ENCODE measurements around the gene CDH5.

The CDH5 gene

GRCh38 chr16:66346221-66346620 lies 20.3 kb upstream of the CDH5 start:
- Histone ChIP-seq H3K36me3 (replicated peaks) (no peaks in the 10 kb centered on the region), H3K4me3 (ENCODE audit: low read depth, low read length) (no peak overlapping the region), H3K27me3 (replicated peaks) (peaks cover 8% of the 10 kb centered on the region), H3K27ac (no peak overlapping the region)
- in situ Hi-C loops (cut with HindIII; ENCODE audit: low pct_ligation_motif_present, low sequenced_read_pairs), result no loop called here
- no peak for TF ChIP-seq CTCF (IDR thresholded peaks at IDR 0.05; ENCODE audit: low read depth, low read length, missing control alignments)
- DNase-seq, result no peak

- DNase-seq, result no peak
- TF ChIP-seq CTCF (IDR thresholded peaks at IDR 0.05; ENCODE audit: low read depth, low read length, missing control alignments), result no peak
- Histone ChIP-seq H3K27ac (no peak overlapping the region), H3K4me3 (ENCODE audit: low read depth, low read length) (no peak overlapping the region), H3K36me3 (replicated peaks) (no peaks in the 10 kb centered on the region), H3K27me3 (replicated peaks) (peaks cover 10% of the 10 kb centered on the region)
- in situ Hi-C loops (cut with HindIII; ENCODE audit: low pct_ligation_motif_present, low sequenced_read_pairs), result no loop called here
Measured at GRCh38 chr16:66352304-66352703, 14.2 kb upstream of the CDH5 start.

- no peaks in the 10 kb centered on the region for H3K36me3 ChIP-seq (replicated peaks)
- in situ Hi-C loops (cut with HindIII; ENCODE audit: low pct_ligation_motif_present, low sequenced_read_pairs), result no loop called here
- peaks cover 10% of the 10 kb centered on the region for H3K27me3 ChIP-seq (replicated peaks)
- TF ChIP-seq CTCF (IDR thresholded peaks at IDR 0.05; ENCODE audit: low read depth, low read length, missing control alignments), result no peak
- no peak for DNase-seq
- no peak overlapping the region for H3K4me3 ChIP-seq (ENCODE audit: low read depth, low read length)
- H3K27ac ChIP-seq, result no peak overlapping the region
Measured at GRCh38 chr16:66353055-66353454, 13.4 kb upstream of the CDH5 start.

GRCh38 chr16:66354034-66354909 lies 12.2 kb upstream of the CDH5 start:
- H3K27me3 ChIP-seq (replicated peaks), result peaks cover 10% of the 10 kb centered on the region
- no peaks in the 10 kb centered on the region for H3K36me3 ChIP-seq (replicated peaks)
- in situ Hi-C loops (cut with HindIII; ENCODE audit: low pct_ligation_motif_present, low sequenced_read_pairs), result no loop called here
- H3K27ac ChIP-seq, result no peak overlapping the region
- TF ChIP-seq CTCF (IDR thresholded peaks at IDR 0.05; ENCODE audit: low read depth, low read length, missing control alignments), result no peak
- H3K4me3 ChIP-seq (ENCODE audit: low read depth, low read length), result no peak overlapping the region
- no peak for DNase-seq

- H3K4me3 ChIP-seq (ENCODE audit: low read depth, low read length), result no peak overlapping the region
- no peak overlapping the region for H3K27ac ChIP-seq
- in situ Hi-C loops (cut with HindIII; ENCODE audit: low pct_ligation_motif_present, low sequenced_read_pairs), result no loop called here
- no peaks in the 10 kb centered on the region for H3K36me3 ChIP-seq (replicated peaks)
- H3K27me3 ChIP-seq (replicated peaks), result peaks cover 8% of the 10 kb centered on the region
- TF ChIP-seq CTCF (IDR thresholded peaks at IDR 0.05; ENCODE audit: low read depth, low read length, missing control alignments), result no peak
- no peak for DNase-seq
Measured at GRCh38 chr16:66355526-66355925, 11.0 kb upstream of the CDH5 start.

Measured in brain microvascular endothelial cell (primary cell).